Adrenal gland (tissue), 12 donors: ENCODE results near the gene THAP12. TPM values are rescaled to one million over a fixed set of nuclear protein-coding genes. Genes with fewer than 3 reads are reported as not detected.
A peak's percentile ranks its signal among the peaks of the same experiment; 100 is the strongest.

ENCODE experiments used
- DNase-seq, 7 donors: peaks; one replicate each; pipeline ENCODE4 v3.0.0-alpha.2; 2019 to 2020
- H3K27ac ChIP-seq, 5 donors: fragments of 200-600 bp; sonication (generic) in 4 of 5; 1 replicate in 3 of 5; 2 replicates in 2 of 5; pipeline versions ENCODE4 v1.5.1 to v1.8.0; 2016 to 2020; ENCODE audit warnings: mild to moderate bottlenecking in 1 of 5
- H3K27me3 ChIP-seq: fragments of 200-600 bp; 2 replicates; pipeline ENCODE4 v1.8.0; 2021
- H3K36me3 ChIP-seq, 2 donors: fragments of 200-600 bp; replicated peaks in 1 of 2; 1 replicate in 1 of 2; 2 replicates in 1 of 2; pipeline versions ENCODE4 v1.5.1 to v1.8.0; 2018 to 2022
- H3K4me1 ChIP-seq, 2 donors: fragments of 200-600 bp; replicated peaks in 1 of 2; 1 replicate in 1 of 2; 2 replicates in 1 of 2; pipeline versions ENCODE4 v1.5.1 to v1.8.0; 2018 to 2021
- H3K4me3 ChIP-seq, 4 donors: fragments of 200-600 bp; sonication (generic) in 3 of 4; one replicate each; pipeline ENCODE4 v1.5.1; 2016 to 2018
- H3K9me3 ChIP-seq, 3 donors: fragments of 200-600 bp; sonication (generic) in 1 of 3; replicated peaks in 1 of 3; 1 replicate in 2 of 3; 2 replicates in 1 of 3; pipeline versions ENCODE4 v1.5.1 to v1.8.0; 2016 to 2021
- POLR2A ChIP-seq, 2 donors: fragments of 450-650 bp; IDR thresholded peaks; one replicate each; pipeline ENCODE4 v1.6.1; 2017; ENCODE audit warnings: antibody characterized with exemption in 2 of 2, mild to moderate bottlenecking in 2 of 2, moderate library complexity in 1 of 2
- WGBS, 4 donors: extraction: QIAGEN DNeasy Blood & Tissue Kit in 2 of 4; methylation state at CpG; one replicate each; pipeline versions ENCODE4 v1.1.5 to v1.1.7; 2013 to 2017; 5-methylcytosine and 5-hydroxymethylcytosine counted together
- intact Hi-C, 2 donors: fragments of 100-400 bp; cut with DNase I; formaldehyde crosslinking; loops; one replicate each; pipeline versions ENCODE4 v1.14.1 to v1.15.0; 2022 to 2023
- polyA plus RNA-seq, 3 donors: library from polyadenylated mRNA; stranded (reverse); fragments of 200-250 nt in 2 of 3; fragments of 350-450 nt in 1 of 3; fragmentation: Illumina TruSeq in 1 of 3; extraction: RNeasy Lipid Tissue Mini Kit (QIAGEN cat#74804) in 1 of 3; gene quantifications; one replicate each; pipeline ENCODE4 v1.2.3, GENCODE V29; 2013 to 2014
- total RNA-seq, 9 donors: library from RNA; depleted of rRNA in 4 of 9; stranded (reverse); fragments of >200 nt in 4 of 9; fragments of 120-200 nt in 1 of 9; fragmentation: NEBNext Ultra II Directional in 1 of 9; extraction: Animal tissue kit (Norgen Biotek cat#: 25700) in 1 of 9; gene quantifications; one replicate each; pipeline versions ENCODE4 v1.1.0 to v1.2.4, GENCODE V29; 2013 to 2023
- TF ChIP-seq, protein P1 (sequence below), 6 experiments: fragments of 450-650 bp in 4 of 6; fragments of 200-600 bp in 2 of 6; sonication (generic) in 1 of 6; IDR thresholded peaks; 1 replicate in 5 of 6; 2 replicates in 1 of 6; pipeline versions ENCODE4 v1.5.1 to v1.8.0; 2016 to 2021; ENCODE audit warnings: antibody characterized with exemption in 6 of 6, mild to moderate bottlenecking in 2 of 6, moderate library complexity in 1 of 6
- donor health status: healthy with polysubstance abuse.
- donor health status: Bipolar disorder and iron deficiency.
- donor health status: DM: yes; HTN: yes; CAD: no.
- donor health status: DM: no; HTN: no; CAD: no.
- donor health status: DM: no; HTN: no; CAD: no.
- donor health status: DM: yes; HTN: yes; CAD: no.

Gene THAP12
- total and polyA plus RNA-seq, 12 donors, result 18.9 to 75.4 (median 42.0) TPM

DNA sequence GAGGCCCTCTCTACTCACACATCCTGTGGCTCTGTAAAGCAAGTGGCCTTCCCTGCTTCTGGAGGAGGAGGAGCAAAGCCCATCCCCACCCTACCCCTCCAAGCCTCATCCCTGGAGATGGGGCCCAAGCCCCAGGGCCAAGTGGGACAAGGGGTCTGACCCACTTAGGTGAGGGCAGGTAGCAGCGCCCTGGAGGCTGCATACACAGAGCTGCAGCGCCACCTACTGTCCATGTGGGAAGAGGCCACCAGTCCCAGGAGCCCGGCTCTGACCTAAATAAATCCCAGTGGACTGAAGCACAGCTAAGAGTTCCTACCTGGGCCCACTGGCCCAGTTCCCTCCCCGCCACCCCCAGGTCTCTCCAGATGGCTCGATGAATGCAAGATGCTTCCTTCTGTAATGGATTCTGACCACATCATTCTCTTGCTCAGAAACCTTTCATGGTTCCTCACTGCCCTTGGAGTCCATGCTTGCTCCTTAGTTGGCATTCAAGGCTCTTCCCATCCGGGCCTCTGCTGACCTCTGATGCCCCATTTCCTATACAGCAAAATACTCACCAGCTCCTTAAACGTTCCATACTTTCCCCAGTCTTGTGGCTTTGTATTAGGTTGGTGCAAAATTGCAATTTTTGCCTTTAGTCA, 62.1 kb downstream of the THAP12 start:
- H3K9me3 ChIP-seq, result no peaks in the 10 kb centered on the region
- peaks cover 6% of the 10 kb centered on the region for H3K27me3 ChIP-seq
- 3 to 10% (median 6%) methylated on average over 4 to 7 of the region's 7 CpGs for WGBS, 4 donors
- intact Hi-C loops, result loop anchor here (2.0 to 10.0 kb wide), 4 partner anchors 108 to 424 kb away; partner anchors contain the start of gene WNT11 (in 1 of the 2)
- peak; percentile 63 to 91 (median 85) for DNase-seq
- no peaks in the 10 kb centered on the region for H3K36me3 ChIP-seq
- no peak overlapping the region for H3K27ac ChIP-seq
- TF ChIP-seq, protein P1, sequence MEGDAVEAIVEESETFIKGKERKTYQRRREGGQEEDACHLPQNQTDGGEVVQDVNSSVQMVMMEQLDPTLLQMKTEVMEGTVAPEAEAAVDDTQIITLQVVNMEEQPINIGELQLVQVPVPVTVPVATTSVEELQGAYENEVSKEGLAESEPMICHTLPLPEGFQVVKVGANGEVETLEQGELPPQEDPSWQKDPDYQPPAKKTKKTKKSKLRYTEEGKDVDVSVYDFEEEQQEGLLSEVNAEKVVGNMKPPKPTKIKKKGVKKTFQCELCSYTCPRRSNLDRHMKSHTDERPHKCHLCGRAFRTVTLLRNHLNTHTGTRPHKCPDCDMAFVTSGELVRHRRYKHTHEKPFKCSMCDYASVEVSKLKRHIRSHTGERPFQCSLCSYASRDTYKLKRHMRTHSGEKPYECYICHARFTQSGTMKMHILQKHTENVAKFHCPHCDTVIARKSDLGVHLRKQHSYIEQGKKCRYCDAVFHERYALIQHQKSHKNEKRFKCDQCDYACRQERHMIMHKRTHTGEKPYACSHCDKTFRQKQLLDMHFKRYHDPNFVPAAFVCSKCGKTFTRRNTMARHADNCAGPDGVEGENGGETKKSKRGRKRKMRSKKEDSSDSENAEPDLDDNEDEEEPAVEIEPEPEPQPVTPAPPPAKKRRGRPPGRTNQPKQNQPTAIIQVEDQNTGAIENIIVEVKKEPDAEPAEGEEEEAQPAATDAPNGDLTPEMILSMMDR (IDR thresholded peaks at IDR 0.05), result peak; percentile 90 to 98 (median 94)
- no peak for TF ChIP-seq POLR2A (IDR thresholded peaks at IDR 0.05)
- H3K4me3 ChIP-seq, result no peak overlapping the region
- peaks cover 0 to 9% of the 10 kb centered on the region in 2 donors for H3K4me1 ChIP-seq

DNA sequence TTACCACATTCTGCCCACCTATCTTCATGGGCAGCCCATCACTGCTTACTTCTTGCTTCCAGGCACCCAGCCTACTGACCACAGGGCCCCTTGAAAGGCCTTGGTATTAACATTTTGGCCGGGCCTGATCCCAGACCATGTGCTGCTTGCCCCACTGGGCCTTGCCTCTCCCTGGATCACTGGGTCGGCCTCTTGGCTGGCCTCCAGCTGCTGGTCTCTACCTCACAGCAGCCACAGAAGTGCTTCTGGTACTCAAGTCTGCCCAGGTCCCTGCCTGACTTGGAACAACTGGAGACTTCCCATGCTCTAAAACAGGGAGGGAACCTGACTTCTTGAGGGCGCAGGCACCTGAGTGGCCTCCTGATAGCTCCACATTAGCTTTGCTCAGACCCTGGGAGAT, 63.6 kb downstream of the THAP12 start:
- H3K9me3 ChIP-seq, result no peaks in the 10 kb centered on the region
- no peak overlapping the region for H3K4me3 ChIP-seq
- peak in 1 of 7 donors; percentile 24 for DNase-seq
- H3K27ac ChIP-seq, result no peak overlapping the region
- H3K27me3 ChIP-seq, result peaks cover 6% of the 10 kb centered on the region
- intact Hi-C loops, result loop anchor here (10.0 kb wide), 2 partner anchors 412 to 422 kb away; no protein-coding TSS in a partner anchor
- H3K4me1 ChIP-seq, result peaks cover 0 to 8% of the 10 kb centered on the region in 2 donors
- H3K36me3 ChIP-seq, result no peaks in the 10 kb centered on the region
- 58 to 67% (median 67%) methylated on average over 1 to 3 of the region's 3 CpGs; no CpG with 5 or more reads in 1 of the 4 donors for WGBS, 4 donors
- TF ChIP-seq, protein P1 (IDR thresholded peaks at IDR 0.05), result no peak
- TF ChIP-seq POLR2A (IDR thresholded peaks at IDR 0.05), result no peak

DNA sequence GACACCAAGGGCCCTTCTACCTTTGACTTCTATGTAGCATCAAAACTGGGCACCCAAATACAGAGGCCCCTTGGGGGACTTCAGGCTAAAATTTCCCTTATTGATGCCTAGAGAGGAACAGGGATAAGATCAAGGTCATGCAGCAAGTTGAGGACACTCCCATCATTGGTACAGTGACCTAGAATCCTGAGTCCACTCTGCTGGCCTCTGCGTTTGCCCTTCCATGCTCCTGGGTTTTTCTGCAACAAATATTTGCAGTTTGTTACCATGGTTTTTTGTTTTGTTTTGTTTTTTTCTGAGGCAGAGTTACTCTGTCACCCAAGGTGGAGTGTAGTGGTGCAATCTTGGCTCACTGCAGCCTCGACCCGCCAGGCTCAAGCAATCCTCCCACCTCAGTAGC, 64.2 kb downstream of the THAP12 start:
- Histone ChIP-seq H3K27ac (no peak overlapping the region), H3K9me3 (no peaks in the 10 kb centered on the region), H3K4me3 (no peak overlapping the region), H3K36me3 (no peaks in the 10 kb centered on the region), H3K4me1 (peaks cover 0 to 2% of the 10 kb centered on the region in 2 donors), H3K27me3 (peaks cover 4% of the 10 kb centered on the region)
- no peak for DNase-seq
- WGBS, 4 donors, result 68 to 83% (median 80%) methylated on average over 3 of the region's 3 CpGs
- TF ChIP-seq, protein P1 (IDR thresholded peaks at IDR 0.05), result no peak
- no peak for TF ChIP-seq POLR2A (IDR thresholded peaks at IDR 0.05)
- intact Hi-C loops, result loop anchor here (10.0 kb wide), 2 partner anchors 412 to 422 kb away; no protein-coding TSS in a partner anchor

GRCh38 chr11:76315182-76315853, 65.6 kb downstream of the THAP12 start:
- H3K27ac ChIP-seq, result no peak overlapping the region
- no peak for TF ChIP-seq POLR2A (IDR thresholded peaks at IDR 0.05)
- TF ChIP-seq, protein P1 (IDR thresholded peaks at IDR 0.05), result no peak
- WGBS, 4 donors, result 88 to 91% (median 90%) methylated on average over 6 to 8 of the region's 8 CpGs
- no peaks in the 10 kb centered on the region for H3K4me1 ChIP-seq
- no peaks in the 10 kb centered on the region for H3K27me3 ChIP-seq
- no peak for DNase-seq
- intact Hi-C loops, result loop anchor here (10.0 kb wide), 2 partner anchors 411 to 421 kb away; no protein-coding TSS in a partner anchor
- no peak overlapping the region for H3K4me3 ChIP-seq
- H3K9me3 ChIP-seq, result no peaks in the 10 kb centered on the region
- no peaks in the 10 kb centered on the region for H3K36me3 ChIP-seq
